ENCODE data around the gene SLC39A7. TPM values are rescaled to one million over a fixed set of nuclear protein-coding genes. Genes with fewer than 3 reads are reported as not detected.

SLC39A7 gene
- total and polyA plus RNA-seq, 2 of the 13 experiments (the other 11 are each of a cell fraction or from before 2014, with no cell fraction given): 142 to 229 TPM

DNA sequence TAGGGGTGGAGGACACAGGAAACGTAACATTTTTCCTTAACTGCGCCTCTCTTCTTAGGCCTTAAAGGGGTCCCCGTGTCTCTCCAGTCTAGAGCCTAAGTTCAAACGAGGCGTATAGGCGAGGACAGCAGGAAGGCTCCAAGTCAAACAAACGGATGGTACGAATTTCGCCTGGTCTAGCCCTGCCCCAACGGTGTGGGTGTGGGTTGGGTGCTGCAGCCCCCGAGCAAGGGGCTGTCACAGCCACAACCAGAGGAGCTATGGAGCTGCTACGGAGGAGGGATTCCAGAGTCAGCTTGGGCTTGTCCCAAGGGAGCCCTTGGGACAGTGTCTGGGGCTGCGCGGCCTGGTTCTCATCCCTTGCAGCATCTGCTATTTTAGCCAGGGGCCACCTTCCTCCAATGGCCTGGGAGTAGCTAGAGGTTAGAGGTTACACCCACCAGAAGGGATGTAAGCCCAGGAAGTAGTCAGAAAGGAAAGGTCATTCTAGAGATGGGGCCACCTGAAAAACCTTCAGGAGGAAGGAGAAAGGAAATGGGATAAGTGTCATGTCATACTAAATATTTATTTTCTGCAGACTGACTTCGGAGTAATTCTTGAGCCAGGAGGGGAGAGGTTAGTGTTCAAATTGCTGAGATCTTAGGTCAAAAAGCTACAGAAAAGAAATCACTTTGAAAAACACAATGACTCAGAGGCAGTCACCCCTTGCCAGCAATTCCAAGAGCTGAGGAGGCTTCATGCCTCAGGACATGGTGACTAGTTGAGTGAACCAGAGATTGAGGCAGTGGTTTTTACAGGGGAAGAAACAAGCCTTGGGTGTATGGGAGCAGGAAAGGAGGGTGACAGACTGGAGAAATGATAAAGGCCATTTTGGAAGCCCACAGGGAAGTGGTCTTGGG, 49.3 kb downstream of the SLC39A7 start (continued):
- no peak for TF ChIP-seq ZNF333 (CRISPR knock-in tag; IDR thresholded peaks at IDR 0.05; ENCODE audit: borderline replicate concordance)
- TF ChIP-seq ZBTB8A (CRISPR knock-in tag; IDR thresholded peaks at IDR 0.05; ENCODE audit: borderline replicate concordance, low read depth): no peak
- no peak for TF ChIP-seq ZNF607 (CRISPR knock-in tag; IDR thresholded peaks at IDR 0.05; ENCODE audit: borderline replicate concordance)
- TF ChIP-seq CREB3 (CRISPR knock-in tag; IDR thresholded peaks at IDR 0.05): no peak
- TF ChIP-seq, protein P1, sequence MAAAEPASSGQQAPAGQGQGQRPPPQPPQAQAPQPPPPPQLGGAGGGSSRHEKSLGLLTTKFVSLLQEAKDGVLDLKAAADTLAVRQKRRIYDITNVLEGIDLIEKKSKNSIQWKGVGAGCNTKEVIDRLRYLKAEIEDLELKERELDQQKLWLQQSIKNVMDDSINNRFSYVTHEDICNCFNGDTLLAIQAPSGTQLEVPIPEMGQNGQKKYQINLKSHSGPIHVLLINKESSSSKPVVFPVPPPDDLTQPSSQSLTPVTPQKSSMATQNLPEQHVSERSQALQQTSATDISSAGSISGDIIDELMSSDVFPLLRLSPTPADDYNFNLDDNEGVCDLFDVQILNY (CRISPR knock-in tag; conservative IDR thresholded peaks at IDR 0.05): no peak
- no peak for TF ChIP-seq NFYC (CRISPR knock-in tag; IDR thresholded peaks at IDR 0.05)
- TF ChIP-seq NRL (CRISPR knock-in tag; IDR thresholded peaks at IDR 0.05; ENCODE audit: borderline replicate concordance): 0 out of 2 replicates have a peak, but pooled peaks have one; percentile 15
- no peak for TF ChIP-seq ZKSCAN5 (CRISPR knock-in tag; IDR thresholded peaks at IDR 0.05)
- no peak for TF ChIP-seq SMAD1 (CRISPR knock-in tag; IDR thresholded peaks at IDR 0.05; ENCODE audit: borderline replicate concordance, low read depth)
- no peak for TF ChIP-seq NBN (conservative IDR thresholded peaks at IDR 0.05)
- TF ChIP-seq, protein P2, sequence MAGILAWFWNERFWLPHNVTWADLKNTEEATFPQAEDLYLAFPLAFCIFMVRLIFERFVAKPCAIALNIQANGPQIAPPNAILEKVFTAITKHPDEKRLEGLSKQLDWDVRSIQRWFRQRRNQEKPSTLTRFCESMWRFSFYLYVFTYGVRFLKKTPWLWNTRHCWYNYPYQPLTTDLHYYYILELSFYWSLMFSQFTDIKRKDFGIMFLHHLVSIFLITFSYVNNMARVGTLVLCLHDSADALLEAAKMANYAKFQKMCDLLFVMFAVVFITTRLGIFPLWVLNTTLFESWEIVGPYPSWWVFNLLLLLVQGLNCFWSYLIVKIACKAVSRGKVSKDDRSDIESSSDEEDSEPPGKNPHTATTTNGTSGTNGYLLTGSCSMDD (CRISPR knock-in tag; IDR thresholded peaks at IDR 0.05): no peak
- no peak; the same call in 1 of the 2 replicates for TF ChIP-seq TRAFD1 (CRISPR knock-in tag; IDR thresholded peaks at IDR 0.05; ENCODE audit: borderline replicate concordance)
- 0 out of 2 replicates have a peak, but pooled peaks have one; percentile 27 for TF ChIP-seq ZNF337 (CRISPR knock-in tag; IDR thresholded peaks at IDR 0.05; ENCODE audit: borderline replicate concordance, low read depth)
